HG03045 (cell line): Measurements from ENCODE around the gene CCDC63.

ENCODE experiments used
- ATAC-seq: cut with Tn5 transposase; IDR thresholded peaks from one replicate; pipeline ENCODE4 v1.9.1; 2021; ENCODE audit warnings: mild to moderate bottlenecking, moderate library complexity; ENCODE audit not compliant: unreplicated experiment

Gene CCDC63

DNA sequence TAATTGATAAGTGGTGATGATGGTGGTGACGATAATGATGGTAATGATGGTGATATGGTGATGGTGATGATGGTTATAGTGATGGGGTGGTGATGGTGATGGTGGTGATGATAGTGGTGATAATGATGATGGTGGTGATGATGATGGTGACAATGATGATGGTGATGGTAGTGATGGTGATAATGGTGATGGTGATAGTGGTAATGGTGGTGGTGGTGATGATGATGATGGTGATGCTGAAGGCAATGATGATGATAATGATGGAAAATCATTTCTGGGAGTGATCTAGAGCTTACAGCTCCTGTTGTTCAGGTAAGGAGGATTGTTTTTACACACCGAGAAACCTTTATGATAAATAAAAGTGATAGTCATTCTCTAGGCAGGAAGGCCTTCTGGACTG is 33.9 kb downstream of the CCDC63 start:
- ATAC-seq: no peak

DNA sequence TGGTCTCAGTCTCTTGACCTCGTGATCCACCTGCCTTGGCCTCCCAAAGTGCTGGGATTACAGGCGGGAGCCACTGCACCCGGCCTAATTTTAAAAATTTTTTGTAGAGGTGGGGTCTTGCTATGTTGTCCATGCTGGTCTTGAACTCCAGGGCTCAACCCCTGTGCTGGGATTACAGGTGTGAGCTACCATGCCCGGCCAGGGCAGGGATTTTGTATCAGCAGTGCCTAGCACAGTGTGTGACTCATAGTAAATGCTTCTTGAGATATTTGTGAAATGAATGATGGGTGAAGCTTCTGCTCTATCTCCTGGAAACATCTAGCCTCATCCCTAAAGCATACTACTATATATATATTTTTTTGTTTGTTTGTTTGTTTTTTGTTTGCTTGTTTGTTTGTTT is 36.5 kb downstream of the CCDC63 start:
- no peak for ATAC-seq

DNA sequence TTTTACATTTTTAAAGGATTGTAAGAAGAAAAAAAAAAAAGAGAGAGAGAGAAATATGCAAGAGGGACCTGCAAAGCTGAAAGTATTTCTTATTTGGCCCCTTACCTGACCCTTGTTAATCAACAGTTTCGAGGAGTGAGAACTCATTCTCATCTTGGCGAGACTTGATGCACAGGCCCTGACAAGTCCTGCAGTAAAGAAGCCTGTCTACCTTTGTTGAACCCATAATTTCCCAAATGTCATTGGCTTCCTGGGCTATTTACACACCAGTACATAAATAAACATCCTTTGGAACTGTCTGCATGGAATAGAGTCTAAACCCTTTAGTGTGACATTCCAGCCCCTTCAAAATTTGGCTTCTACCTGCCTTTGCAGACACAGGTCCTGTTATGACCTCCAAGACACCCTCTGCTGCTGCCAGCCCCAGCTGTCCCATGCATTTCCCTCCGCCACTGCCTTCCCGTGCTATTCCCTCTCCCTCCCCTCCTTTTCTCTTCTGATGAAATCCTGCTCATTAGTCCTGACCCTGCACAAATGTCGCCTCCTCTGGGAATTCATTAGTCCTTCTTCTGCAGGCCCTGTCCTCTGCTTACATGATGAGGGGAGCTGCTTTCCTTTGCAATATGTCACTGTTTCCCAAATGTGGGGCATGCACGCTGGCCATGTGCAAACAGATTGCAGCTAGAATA is 38.5 kb downstream of the CCDC63 start:
- ATAC-seq: no peak

DNA sequence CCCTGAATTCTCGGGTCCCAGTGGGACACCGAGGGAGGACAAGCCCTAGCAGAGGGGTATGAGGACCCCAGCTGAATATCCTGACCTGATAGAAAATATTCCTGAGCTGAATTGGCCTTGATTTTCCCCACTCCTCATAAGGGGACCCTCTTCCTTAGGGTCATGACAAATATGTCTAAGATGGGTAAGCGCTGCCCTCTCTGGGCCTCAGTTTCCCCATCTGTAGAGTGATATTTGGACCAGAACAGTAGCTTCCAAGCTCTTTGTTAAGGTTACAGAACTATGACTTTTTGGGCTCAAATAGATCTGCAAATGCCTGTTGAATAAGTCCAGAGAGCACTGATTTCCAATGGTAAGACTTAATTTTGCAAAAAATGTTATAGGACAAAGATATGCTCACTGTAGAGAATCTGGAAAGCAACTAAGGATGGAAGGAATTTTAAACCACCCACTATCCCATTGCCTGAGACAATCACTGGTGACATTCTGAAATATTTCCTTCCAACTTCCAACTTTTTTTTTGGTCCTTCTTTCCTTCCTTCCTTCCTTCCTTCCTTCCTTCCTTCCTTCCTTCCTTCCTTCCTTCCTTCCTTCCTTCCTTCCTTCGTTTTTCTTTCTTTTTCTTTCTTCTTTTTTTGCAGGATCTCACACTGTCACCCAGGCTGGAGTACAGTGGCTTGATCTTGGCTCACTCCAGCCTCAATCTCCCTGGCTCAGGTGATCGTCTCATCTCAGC is 41.6 kb downstream of the CCDC63 start:
- ATAC-seq: peak; percentile 17

DNA sequence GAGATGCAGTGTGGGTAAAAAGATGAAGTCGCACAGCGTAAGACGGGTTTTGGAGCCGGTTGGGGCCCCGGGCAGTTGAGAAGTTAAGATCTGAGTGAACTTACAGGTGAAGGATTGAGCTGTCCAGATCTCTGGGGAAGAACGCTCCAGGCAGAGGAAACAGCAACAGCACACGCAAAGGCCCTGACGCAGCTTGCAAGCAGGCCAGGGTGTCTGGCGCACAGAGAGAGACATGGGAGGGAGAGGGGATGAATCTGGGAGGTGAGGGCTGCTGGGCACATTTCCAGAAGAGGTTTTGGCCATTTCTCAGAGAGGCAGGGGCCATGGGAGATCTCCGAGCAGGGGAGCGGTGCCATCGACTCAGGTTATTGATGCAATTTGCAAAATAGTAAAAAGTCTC is 42.6 kb downstream of the CCDC63 start:
- no peak for ATAC-seq

DNA sequence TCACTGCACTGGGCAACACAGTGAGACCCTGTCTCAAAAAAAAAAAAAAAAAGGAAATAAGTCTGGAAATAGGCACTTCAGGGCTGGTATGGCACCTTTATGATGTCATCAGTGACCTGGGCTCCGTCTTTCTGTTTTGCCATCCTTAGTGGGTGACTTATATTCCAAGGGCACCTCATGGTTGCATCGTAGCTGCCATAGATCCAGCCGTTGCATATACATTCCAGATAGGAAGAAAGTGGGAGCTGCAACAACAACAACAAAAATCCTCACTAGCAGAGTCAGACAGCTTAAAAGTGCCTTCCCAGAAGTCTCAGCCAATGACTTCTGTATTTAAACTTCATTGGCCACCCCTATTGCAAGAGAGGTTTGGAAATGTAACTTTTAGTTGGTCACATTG is 47.2 kb downstream of the CCDC63 start:
- no peak for ATAC-seq

DNA sequence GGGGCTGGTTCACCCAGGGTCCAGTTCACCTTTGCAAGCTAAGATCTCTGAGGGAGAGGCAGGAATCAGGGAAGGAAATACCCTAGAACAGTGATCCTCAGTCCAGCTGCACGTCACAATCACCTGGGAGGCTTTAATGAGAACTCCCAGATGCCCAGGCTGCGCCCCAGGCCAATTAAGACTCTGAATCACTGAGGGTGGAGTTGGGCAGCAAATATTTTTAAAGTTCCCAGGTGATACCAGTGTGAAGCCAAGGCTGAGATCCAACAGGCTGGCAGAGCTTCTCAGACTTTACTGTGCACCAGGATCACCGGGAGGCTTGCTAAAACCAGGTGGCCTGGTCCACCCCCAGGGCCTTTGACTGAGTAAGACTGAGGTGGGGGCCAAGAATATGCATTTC is 49.8 kb downstream of the CCDC63 start:
- ATAC-seq: no peak

DNA sequence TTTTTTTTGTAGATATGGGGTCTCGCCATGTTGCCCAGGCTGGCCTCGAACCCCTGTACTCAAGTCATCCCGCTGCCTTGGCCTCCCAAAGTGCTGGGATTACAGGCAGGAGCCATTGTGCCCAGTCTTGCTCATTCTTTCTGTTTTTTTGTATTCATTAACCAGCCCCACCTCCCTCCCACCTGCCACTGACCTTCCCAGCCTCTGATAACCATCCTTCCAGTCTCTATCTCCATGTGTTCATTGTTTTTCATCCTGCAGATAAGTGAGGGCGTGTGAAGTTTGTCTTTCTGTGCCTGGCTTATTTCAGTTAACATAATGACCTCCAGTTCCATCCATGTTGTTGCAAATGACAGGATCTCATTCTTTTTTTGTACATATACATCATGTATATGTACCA is 54.6 kb downstream of the CCDC63 start:
- no peak for ATAC-seq

DNA sequence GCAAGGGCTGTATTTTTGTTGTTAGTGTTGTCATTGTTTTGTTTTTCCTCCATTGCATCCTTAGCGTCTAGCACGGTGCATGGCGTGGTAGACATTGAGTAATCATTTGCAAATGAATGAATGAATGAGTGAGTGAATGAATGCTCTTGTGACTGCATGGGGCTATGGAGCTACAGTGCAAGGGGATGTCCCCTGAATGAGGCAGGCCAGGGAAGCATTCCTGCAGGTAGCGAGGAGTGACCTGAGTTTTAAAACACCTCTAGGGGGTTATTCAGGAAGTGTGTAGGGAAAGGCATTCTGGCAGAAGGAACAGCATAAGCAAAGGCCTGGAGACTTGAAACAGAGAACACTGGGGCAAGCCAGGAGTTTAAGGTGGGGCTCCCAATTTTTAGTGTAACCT is 56.7 kb downstream of the CCDC63 start:
- ATAC-seq: no peak

DNA sequence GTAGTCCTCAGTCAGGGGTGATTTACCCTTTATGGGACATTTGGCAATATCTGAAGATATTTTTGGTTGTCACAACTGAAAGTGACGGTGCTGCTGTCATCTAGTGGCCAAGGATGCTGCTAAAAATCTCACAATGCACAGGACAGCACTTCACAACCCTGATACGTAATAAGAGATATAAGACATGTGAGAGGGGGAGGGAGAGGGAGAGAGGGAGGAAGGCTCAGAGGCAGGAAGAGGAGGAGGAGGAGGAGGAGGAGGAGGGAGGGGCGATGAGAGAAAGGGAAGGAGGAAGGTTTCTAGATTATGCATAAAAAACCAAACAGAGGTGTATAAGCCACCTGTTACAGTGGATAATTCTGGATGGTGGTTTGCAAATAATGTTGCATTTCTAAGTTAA is 59.3 kb downstream of the CCDC63 start:
- ATAC-seq: no peak

DNA sequence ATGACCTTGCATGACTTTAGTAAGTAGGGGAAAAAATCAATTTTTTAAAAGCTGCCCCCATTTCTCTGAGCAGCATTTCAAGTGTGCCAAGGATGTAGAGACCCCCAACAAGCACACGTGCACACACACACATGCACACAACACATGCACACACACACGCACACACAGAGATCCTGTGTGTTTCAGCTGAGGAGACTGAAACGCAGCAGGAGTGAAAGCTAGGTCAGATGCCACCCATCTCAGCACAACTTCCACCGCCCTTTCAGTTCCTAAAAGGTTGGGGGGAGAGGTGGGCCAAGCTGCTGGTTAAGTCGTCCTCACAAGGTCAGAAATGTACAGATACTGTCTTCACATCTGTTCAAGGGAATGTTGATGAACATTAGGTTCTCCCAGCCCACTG is 59.7 kb downstream of the CCDC63 start:
- ATAC-seq: no peak

DNA sequence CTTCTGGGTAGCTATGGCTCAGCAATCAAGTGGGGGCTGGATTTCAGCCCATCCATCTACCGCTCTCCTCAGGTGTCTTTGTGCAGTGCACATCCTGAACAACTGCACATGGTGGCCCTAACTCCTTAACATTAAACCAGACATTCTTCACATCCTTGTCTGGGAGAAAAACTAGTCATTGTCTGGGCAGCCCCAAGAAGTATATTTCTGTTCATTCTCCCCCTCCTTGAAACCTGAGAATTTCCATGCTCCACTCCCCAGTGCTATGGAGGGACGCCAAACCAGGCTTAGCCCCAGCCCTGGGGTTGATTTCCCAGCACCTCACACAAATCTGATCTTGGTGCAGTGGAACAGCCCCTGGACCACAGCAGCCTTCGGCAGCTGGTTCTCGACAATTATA is 60.2 kb downstream of the CCDC63 start:
- ATAC-seq: no peak

DNA sequence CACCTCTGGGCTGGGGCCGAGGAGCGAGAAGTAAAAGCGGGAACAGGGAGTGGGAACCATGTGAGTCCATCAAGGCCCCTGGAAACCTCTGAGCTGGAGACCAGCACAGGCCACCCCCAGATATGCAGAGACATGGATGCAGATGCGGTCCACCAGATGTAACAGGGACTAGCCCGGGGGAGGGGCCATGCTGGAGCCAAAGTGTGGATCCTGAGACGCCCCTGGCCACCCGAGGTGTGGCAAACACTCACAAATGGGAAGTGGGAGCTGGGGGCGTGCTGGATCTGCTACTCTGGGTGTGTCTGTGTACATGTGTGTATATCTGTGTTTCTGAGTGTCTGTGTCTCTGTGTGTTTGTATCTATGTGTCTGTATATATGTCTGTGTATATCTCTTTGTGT is 60.8 kb downstream of the CCDC63 start:
- no peak for ATAC-seq

DNA sequence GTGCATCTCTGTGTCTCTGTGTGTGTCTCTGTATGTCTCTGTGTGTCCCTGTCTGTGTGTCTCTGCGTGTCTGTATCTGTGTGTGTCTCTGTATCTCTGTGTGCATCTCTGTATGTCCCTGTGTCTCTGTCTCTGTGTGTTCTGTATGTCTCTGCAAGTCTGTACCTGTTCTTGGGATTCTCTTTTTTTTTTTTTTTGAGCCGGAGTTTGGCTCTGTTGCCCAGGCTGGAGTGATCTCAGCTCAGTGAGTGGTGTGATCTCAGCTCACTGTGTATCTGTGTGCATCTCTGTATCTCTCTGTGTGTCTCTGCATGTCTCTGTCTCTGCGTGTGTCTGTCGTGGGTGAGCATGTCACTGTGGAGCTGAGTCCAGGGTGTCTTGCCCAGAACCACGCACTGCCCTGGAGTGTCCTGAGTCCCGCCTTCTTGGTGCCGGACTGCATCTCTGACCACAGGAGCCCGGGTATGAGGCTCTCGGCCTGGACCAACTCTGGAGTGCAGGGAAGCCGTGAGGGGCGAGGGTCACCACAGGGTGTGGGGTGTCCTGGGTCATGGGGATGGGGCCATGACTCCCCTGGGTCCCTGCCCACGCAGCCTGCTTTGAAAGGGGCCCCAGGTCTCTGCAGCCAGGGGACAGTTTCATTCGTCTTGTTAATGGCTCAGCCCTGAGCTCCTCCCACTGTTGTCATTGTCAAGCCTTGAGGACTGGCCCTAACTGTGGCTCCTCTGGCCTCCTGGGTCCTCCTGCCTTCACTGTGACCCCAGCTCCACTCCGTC is 61.8 kb downstream of the CCDC63 start:
- ATAC-seq: no peak

DNA sequence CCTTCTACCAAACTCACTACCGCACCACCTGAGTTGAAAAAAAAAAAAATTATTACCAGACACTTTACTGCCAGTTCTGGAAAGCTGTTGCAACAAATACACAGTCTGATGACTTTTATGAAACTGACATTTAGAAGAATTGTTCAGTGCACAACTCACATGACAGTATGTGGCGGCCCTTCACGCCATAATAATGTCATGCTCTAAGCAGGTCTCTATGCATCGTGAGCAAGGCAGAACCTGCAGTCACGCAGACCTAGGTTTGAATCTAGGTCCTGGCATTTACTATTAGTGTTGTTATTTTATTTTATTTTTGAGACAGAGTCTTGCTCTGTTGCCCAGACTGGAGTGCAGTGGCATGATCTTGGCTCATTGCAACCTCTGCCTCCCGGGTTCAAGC is 65.5 kb downstream of the CCDC63 start:
- ATAC-seq: no peak

DNA sequence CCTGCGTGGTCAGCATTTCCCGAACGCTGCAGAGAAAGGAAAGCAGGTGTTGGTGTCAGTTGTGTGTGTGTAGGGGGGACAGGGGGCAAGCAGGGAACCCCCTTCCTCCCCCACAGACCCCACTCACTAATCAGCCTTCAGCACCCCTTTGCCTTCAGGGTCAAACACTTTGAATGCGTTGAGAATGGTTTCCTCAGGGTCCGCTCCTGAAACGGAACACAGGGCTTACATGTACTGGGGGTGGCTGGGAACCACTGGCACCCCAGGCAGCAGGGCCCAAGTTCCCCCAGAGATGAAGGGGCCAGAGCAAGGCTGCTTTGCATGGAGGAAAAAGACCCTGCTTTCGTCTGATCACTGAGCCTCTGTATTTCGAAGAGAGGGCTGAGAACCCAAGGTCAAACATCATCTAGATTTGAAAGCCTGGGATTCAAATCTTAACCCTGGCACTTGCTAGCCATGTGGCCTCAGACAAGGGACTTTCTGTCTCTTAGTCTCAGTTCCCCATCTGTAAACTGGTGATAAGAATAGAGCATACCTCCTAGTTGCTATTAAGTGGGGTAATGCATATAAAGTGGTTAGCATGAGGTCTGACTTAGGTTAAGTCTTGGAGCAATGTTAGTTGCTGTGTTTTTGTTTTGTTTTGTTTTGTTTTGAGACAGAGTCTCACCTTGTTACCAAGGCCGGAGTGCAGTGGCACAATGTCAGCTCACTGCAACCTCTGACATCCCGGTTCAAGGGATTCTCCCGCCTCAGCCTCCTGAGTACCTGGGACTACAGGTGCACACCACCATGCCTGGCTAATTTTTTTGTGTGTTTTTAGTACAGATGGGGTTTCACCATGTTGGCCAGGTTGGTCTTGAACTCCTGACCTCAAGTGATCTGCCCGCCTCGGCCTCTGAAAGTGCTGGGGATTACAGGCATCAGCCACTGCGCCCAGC is 66.6 kb downstream of the CCDC63 start:
- ATAC-seq: peak; percentile 94

DNA sequence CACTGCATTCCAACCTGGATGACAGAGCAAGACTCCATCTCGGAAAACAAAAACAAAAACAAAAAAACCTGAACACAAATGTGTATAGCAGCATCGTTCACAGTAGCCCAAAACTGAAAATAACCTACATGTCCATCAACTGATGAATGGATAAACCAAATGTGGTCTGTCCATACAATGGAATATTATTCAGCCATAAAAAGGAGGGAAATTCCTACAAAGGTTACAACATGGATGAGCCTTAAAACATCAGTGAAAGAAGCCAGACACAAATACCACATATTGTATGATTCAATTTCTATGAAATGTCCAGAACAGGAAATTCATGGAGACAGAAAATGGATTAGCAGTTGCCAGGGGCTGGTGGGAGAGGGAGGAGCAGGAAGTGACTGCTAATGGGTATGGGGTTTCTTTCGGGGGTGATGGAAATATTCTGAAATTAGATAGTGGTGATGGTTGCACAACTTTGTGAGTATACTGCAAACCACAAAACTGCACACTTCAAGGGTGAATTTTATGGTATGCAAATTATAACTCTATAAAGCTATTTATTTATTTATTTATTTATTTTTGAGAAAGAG is 69.6 kb downstream of the CCDC63 start:
- ATAC-seq: no peak

DNA sequence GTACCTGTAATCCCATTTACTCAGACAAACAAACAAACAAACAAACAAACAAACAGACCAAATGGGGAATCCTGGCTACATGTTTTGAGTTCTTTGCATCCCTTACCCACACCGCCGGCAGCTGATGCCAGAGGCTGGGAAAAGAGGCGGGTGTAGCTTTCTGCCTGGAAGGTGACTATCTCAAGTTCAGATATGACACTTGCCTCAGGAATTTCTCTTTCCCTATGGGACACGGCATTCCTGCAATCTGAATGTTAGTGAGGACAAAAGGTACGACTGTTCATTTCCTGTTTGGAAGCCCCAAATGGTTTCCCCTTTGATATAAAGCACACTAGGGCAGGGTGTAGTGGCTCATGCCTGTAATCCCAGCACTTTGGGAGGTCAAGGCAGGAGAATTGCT is 70.7 kb downstream of the CCDC63 start:
- no peak for ATAC-seq

DNA sequence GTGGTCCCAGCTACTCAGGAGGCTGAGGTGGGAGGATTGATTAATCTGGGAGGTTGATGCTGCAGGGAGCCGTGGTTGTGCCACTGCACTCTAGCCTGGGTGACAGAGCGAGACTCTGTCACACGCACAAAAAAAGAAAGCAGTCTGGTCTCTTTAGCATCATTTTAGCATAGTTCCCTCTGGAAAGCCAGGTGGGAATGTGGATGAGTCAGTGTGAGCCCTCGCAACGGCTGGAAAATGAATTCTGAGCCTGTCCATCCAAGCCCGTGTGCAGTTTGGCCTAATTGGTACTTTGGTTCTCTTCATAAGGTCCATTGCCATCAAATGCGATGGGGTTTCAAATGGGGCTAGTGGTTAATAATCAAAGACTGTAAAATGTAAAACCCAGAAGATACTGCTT is 71.2 kb downstream of the CCDC63 start:
- ATAC-seq: no peak

DNA sequence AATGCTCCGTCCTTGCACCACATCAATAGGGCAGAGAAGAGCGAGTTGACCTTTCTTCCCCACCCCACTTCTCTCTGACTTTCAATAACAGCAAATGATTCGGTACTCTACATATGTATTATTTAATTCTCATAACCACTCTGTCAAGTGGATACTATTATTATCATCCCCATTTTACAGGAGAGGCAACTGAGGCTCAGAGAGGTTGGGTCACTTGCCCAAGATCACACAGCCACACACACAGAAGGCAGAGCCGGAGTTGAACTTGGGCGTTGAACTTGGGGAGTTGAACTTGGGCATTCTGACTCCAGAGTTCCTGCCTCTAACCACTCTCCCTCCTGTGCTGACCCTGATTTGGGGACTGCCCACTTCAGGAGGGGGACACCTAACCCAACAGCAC is 72.9 kb downstream of the CCDC63 start:
- ATAC-seq: no peak
